Choroid plexus epithelial cell (primary cell): ENCODE measurements around the gene GPX6.

Experiments
- DNase-seq: peaks from one replicate; pipeline ENCODE4 v3.0.0-alpha.2; 2010; ENCODE audit warnings: low read depth
- H3K4me3 ChIP-seq: 2 replicates; pipeline ENCODE4 v1.5.1; 2011; ENCODE audit warnings: low read depth, mild to moderate bottlenecking, control low read depth, low read length, moderate library complexity
- TF ChIP-seq, protein P1 (sequence below): conservative IDR thresholded peaks from 2 replicates; pipeline ENCODE4 v1.5.1; 2011; ENCODE audit warnings: low read depth, mild to moderate bottlenecking, control low read depth, inconsistent platforms, low read length, moderate library complexity

The GPX6 gene

DNA sequence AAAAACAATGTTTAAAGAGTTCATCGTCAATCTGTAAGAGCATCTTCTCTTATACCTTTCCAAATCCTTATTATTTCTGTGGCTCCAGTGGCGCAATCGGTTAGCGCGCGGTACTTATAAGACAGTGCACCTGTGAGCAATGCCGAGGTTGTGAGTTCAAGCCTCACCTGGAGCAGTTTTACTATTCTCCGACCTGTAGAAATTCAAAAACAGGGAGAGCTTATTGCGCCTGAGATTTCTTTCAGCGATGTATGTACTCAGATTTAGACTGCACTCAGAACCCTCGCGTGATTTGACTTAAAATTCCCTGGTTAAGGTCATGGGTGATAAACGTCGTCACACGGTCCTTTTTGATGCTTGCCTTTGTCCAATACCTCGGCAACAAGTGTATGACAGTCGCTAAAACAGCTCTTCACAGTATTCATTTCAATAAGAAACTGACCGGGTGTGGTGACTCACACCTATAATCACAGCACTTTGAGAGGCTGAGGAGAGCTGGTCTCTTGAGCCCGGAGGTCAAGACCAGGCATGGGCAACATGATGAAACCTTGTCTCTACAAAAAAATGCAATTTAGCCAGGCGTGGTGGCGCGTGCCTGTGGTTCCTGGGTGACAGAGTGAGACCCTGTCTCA is 22.0 kb upstream of the GPX6 start:
- DNase-seq: peak; percentile 17
- no peak overlapping the region for H3K4me3 ChIP-seq
- TF ChIP-seq, protein P1, sequence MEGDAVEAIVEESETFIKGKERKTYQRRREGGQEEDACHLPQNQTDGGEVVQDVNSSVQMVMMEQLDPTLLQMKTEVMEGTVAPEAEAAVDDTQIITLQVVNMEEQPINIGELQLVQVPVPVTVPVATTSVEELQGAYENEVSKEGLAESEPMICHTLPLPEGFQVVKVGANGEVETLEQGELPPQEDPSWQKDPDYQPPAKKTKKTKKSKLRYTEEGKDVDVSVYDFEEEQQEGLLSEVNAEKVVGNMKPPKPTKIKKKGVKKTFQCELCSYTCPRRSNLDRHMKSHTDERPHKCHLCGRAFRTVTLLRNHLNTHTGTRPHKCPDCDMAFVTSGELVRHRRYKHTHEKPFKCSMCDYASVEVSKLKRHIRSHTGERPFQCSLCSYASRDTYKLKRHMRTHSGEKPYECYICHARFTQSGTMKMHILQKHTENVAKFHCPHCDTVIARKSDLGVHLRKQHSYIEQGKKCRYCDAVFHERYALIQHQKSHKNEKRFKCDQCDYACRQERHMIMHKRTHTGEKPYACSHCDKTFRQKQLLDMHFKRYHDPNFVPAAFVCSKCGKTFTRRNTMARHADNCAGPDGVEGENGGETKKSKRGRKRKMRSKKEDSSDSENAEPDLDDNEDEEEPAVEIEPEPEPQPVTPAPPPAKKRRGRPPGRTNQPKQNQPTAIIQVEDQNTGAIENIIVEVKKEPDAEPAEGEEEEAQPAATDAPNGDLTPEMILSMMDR: no peak

DNA sequence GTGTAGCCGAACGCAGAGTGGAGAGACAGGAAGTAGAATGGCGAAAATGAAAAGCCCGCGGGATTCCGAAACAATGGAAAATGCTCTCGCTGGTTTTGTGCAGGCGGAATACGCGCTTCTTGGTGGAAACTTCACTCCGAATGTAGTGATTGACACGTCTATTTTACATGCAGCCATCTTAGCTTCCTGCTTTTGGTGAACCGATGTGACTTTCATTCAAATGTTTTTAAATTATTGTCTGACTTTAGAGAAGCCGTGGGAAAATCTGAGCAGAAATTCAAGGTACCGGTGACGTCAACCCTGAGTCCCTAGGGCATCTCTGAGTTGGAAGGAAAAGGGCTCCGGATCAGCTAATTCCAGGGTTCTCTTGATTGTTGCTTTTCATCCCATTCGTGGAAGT is 21.5 kb upstream of the GPX6 start:
- peak; percentile 15 for DNase-seq
- TF ChIP-seq, protein P1: no peak
- H3K4me3 ChIP-seq: peak overlapping the region; percentile 39

DNA sequence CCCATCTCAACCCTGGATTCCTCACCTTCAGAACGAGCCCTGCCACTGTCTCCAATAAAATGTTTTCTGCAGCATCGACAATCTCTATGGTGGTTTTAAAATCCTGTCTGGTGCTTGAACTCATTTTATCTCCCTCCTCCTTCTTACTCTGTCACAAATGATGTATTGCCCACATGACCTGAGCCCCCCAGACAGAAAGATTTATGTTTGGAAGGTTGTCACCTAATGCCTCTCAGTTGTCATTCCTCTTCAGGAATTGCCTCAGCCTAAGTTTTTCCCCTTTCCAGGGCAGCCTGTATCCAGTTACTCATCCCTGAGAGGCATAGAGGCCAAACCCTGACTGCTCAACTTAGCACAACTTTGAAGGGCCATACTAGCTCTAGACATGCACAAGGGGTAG is 19.3 kb upstream of the GPX6 start:
- no peak overlapping the region for H3K4me3 ChIP-seq
- TF ChIP-seq, protein P1: no peak
- no peak for DNase-seq

DNA sequence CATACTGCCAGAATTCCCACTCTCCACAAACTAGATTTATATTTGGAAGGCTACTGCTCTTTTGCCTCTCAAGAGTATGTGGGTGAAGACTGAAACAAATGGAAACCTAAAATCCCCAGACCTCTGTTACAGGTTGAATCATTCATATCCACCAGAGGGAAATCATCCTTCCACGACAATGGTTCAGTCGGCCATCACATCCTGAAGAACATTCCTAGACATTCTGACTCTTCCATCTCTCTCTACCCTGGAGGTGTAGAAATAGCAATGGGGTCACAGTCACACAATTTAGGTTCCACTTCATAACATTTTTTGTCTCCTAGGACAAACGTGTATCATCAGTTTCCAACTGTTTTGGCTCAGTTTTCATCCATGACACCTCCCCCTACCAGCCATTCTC is 18.7 kb upstream of the GPX6 start:
- no peak overlapping the region for H3K4me3 ChIP-seq
- no peak for DNase-seq
- TF ChIP-seq, protein P1: no peak

DNA sequence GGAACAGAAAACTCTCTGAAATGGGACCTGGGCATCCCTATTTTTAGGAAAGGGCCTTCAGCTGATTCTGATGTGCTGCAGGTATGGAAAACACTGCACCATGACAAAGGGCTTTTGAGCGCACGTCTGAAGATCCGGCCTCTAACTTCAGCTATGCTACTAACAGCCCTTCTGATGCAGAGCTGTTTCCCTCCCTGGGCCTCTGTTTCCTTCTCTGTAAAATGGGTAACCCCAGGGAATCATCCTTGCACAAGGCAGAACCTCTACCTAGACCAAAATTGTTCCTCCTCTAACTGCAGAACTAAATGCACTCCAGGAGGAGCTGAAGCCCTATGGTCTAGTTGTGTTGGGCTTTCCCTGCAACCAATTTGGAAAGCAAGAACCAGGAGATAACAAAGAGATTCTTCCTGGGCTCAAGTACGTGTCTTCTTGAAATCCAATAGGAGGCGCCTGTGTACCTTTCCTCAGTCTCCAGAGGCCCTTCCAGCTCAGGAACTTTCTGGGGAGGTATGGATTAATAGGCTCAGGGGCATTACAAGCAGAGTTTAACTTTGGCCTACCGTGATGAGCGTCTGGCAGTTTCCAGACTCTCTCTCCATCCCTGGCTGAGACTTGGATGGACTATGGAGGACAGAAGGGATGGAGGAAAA is 16.0 kb upstream of the GPX6 start:
- no peak overlapping the region for H3K4me3 ChIP-seq
- peak; percentile 3 for DNase-seq
- TF ChIP-seq, protein P1: peak; percentile 10

DNA sequence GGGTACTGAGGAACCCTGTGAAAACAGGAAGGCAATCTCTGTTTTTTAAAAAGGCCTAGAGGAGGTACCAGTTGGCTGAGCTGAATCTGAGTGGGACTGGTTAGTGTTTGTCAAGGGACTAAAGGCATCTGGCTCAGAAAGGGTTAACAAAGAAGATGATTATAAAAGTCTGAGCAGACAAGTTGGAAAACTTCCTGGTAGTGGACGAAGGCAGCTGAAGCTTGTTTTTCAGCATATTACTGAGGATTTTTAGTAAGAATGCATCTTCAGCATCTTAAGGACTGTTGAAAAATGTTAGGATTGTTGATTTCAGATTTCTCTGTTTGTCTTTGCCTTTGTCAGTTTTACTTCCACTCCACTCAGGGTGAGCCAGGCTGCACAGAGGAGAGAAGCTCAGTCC is 15.2 kb upstream of the GPX6 start:
- TF ChIP-seq, protein P1: no peak
- no peak overlapping the region for H3K4me3 ChIP-seq
- DNase-seq: no peak
